GM21390 (cell line): Measurements from ENCODE around the gene DSCAM.

Experiments used
- ATAC-seq: cut with Tn5 transposase; IDR thresholded peaks from one replicate; pipeline ENCODE4 v1.9.1; 2021; ENCODE audit not compliant: unreplicated experiment

Gene DSCAM

GRCh38 chr21:40563900-40564299 is 283.1 kb downstream of the DSCAM start:
- ATAC-seq = no peak

- ATAC-seq = no peak
These were observed 284.5 kb downstream of the DSCAM start for GRCh38 chr21:40562242-40563002.

- no peak for ATAC-seq
These were observed 290.5 kb downstream of the DSCAM start for GRCh38 chr21:40556442-40556968.

- ATAC-seq = no peak
These were observed 291.9 kb downstream of the DSCAM start for GRCh38 chr21:40555021-40555528.

- ATAC-seq = no peak
These were observed 293.2 kb downstream of the DSCAM start for GRCh38 chr21:40553781-40554180.

- no peak for ATAC-seq
These were observed 298.9 kb downstream of the DSCAM start for GRCh38 chr21:40547906-40548513.

- no peak for ATAC-seq
These were observed 300.3 kb downstream of the DSCAM start for GRCh38 chr21:40546647-40547046.

GRCh38 chr21:40540216-40540615 is 306.7 kb downstream of the DSCAM start:
- ATAC-seq = no peak

- no peak for ATAC-seq
These were observed 312.1 kb downstream of the DSCAM start for GRCh38 chr21:40534886-40535285.

- ATAC-seq = no peak
These were observed 315.4 kb downstream of the DSCAM start for GRCh38 chr21:40531431-40532110.

GRCh38 chr21:40531016-40531415 is 315.9 kb downstream of the DSCAM start:
- ATAC-seq = no peak

GRCh38 chr21:40517646-40518045 is 329.3 kb downstream of the DSCAM start:
- no peak for ATAC-seq

- no peak for ATAC-seq
These were observed 330.6 kb downstream of the DSCAM start for GRCh38 chr21:40516335-40516734.

- ATAC-seq = no peak
These were observed 334.4 kb downstream of the DSCAM start for GRCh38 chr21:40512590-40512989.

- no peak for ATAC-seq
These were observed 339.0 kb downstream of the DSCAM start for GRCh38 chr21:40507978-40508377.

- no peak for ATAC-seq
These were observed 341.3 kb downstream of the DSCAM start for GRCh38 chr21:40505681-40506080.

- ATAC-seq = no peak
These were observed 341.7 kb downstream of the DSCAM start for GRCh38 chr21:40505244-40505643.

GRCh38 chr21:40504825-40505224 is 342.1 kb downstream of the DSCAM start:
- ATAC-seq = no peak

GRCh38 chr21:40496116-40496515 is 350.8 kb downstream of the DSCAM start:
- ATAC-seq = no peak

- ATAC-seq = no peak
These were observed 356.6 kb downstream of the DSCAM start for GRCh38 chr21:40490408-40490807.

GRCh38 chr21:40489001-40489400 is 358.0 kb downstream of the DSCAM start:
- ATAC-seq = no peak

- no peak for ATAC-seq
These were observed 365.2 kb downstream of the DSCAM start for GRCh38 chr21:40481764-40482163.
